Posterior vena cava (tissue), 2 donors: ENCODE results near the gene FFAR2. TPM values are rescaled to one million over a fixed set of nuclear protein-coding genes. Genes with fewer than 3 reads are reported as not detected.

Source experiments
- total RNA-seq, 2 donors: library from RNA; stranded (reverse); fragmentation: NEBNext Ultra II Directional; extraction: Animal tissue kit (Norgen Biotek cat#: 25700); gene quantifications; one replicate each; pipeline ENCODE4 v1.2.1, GENCODE V29; 2021
- donor health status: DM: yes; HTN: yes; CAD: no.
- donor health status: DM: yes; HTN: yes; CAD: no.

Gene FFAR2
- total RNA-seq, 2 donors from 2014 or later: 0.95 to 1.8 TPM

Other genes with a start within 250 kb of the FFAR2 start
- gene FAM187B, start 219.5 kb upstream of the FFAR2 start, total RNA-seq: not detected
- gene LSR, start 199.3 kb upstream of the FFAR2 start, total RNA-seq: 1 to 10 TPM; 5.1 to 5.5 TPM
- 10 to 100 TPM; 78.9 to 88.0 TPM for gene USF2, start 179.3 kb upstream of the FFAR2 start, total RNA-seq
- gene HAMP, start 165.7 kb upstream of the FFAR2 start, total RNA-seq: not detected
- not detected for gene MAG, start 156.1 kb upstream of the FFAR2 start, total RNA-seq
- 1 to 10 TPM; 3.7 to 5.6 TPM for gene CD22, start 119.1 kb upstream of the FFAR2 start, total RNA-seq
- gene FFAR1, start 100.4 kb upstream of the FFAR2 start, total RNA-seq: not detected
- gene FFAR3, start 89.8 kb upstream of the FFAR2 start, total RNA-seq: under 1 TPM in 1 of 2 donors, not detected in 1; 0.14 TPM
- gene GPR42, start 77.2 kb upstream of the FFAR2 start, total RNA-seq: under 1 TPM in 1 of 2 donors, not detected in 1; 0.28 TPM
- gene KRTDAP, start 42.2 kb downstream of the FFAR2 start, total RNA-seq: not detected
- 1 to 10 TPM; 2.1 to 2.2 TPM for gene DMKN, start 65.4 kb downstream of the FFAR2 start, total RNA-seq
- not detected for gene SBSN, start 80.1 kb downstream of the FFAR2 start, total RNA-seq
- gene GAPDHS, start 85.2 kb downstream of the FFAR2 start, total RNA-seq: not detected
- gene TMEM147, start 97.4 kb downstream of the FFAR2 start, total RNA-seq: 10 to 100 TPM; 52.4 to 61.1 TPM
- gene ATP4A, start 115.4 kb downstream of the FFAR2 start, total RNA-seq: not detected
- not detected for gene PMIS2, start 137.9 kb downstream of the FFAR2 start, total RNA-seq
- gene HAUS5, start 164.5 kb downstream of the FFAR2 start, total RNA-seq: 1 to 10 TPM; 7.9 to 8.3 TPM
- gene RBM42, start 180.8 kb downstream of the FFAR2 start, total RNA-seq: 10 to 100 TPM; 61.1 to 61.3 TPM
- gene ETV2, start 193.5 kb downstream of the FFAR2 start, total RNA-seq: under 1 TPM; 0.74 to 0.81 TPM
- gene COX6B1, start 200.1 kb downstream of the FFAR2 start, total RNA-seq: 100 to 1,000 TPM; 228 to 290 TPM
- under 1 TPM in 1 of 2 donors, not detected in 1; 0.19 TPM for gene UPK1A, start 218.3 kb downstream of the FFAR2 start, total RNA-seq